ENCODE results near the gene SLC18A3. TPM values are rescaled to one million over a fixed set of nuclear protein-coding genes. Genes with fewer than 3 reads are reported as not detected.

Gene SLC18A3
- total RNA-seq, 1 donor from 2014 or later = 0.34 TPM

GRCh38 chr10:49620286-49620810 is 10.2 kb downstream of the SLC18A3 start:
- Mint-ChIP-seq H3K36me3 (no peaks in the 10 kb centered on the region), H3K4me1 (no peaks in the 10 kb centered on the region), H3K27me3 (ENCODE audit: low read depth) (peaks cover 92% of the 10 kb centered on the region), H3K4me3 (no peak overlapping the region), H3K9me3 (no peaks in the 10 kb centered on the region), H3K27ac (no peak overlapping the region)
- no peak for DNase-seq (ENCODE audit: low spot score in 2 of 2, unreplicated experiment in 2 of 2)
- no peak for TF ChIP-seq CTCF (IDR thresholded peaks at IDR 0.05; ENCODE audit: unreplicated experiment)

- Mint-ChIP-seq H3K4me3 (no peak overlapping the region), H3K27ac (no peak overlapping the region), H3K27me3 (ENCODE audit: low read depth) (peaks cover 92% of the 10 kb centered on the region), H3K9me3 (no peaks in the 10 kb centered on the region), H3K4me1 (no peaks in the 10 kb centered on the region), H3K36me3 (no peaks in the 10 kb centered on the region)
- no peak for TF ChIP-seq CTCF (IDR thresholded peaks at IDR 0.05; ENCODE audit: unreplicated experiment)
- no peak for DNase-seq (ENCODE audit: low spot score in 2 of 2, unreplicated experiment in 2 of 2)
These were observed 10.8 kb downstream of the SLC18A3 start for GRCh38 chr10:49620841-49621378.

- peaks cover 90% of the 10 kb centered on the region for H3K27me3 Mint-ChIP-seq (ENCODE audit: low read depth)
- TF ChIP-seq CTCF (IDR thresholded peaks at IDR 0.05; ENCODE audit: unreplicated experiment) = no peak
These were observed 11.5 kb downstream of the SLC18A3 start for GRCh38 chr10:49621561-49621960.

GRCh38 chr10:49622426-49623425 is 12.6 kb downstream of the SLC18A3 start:
- peaks cover 80% of the 10 kb centered on the region for H3K27me3 Mint-ChIP-seq (ENCODE audit: low read depth)
- no peak overlapping the region for H3K4me3 Mint-ChIP-seq
- H3K9me3 Mint-ChIP-seq = no peaks in the 10 kb centered on the region
- H3K36me3 Mint-ChIP-seq = no peaks in the 10 kb centered on the region
- no peak for DNase-seq (ENCODE audit: low spot score in 2 of 2, unreplicated experiment in 2 of 2)
- no peak for TF ChIP-seq CTCF (IDR thresholded peaks at IDR 0.05; ENCODE audit: unreplicated experiment)
- H3K27ac Mint-ChIP-seq = no peak overlapping the region
- no peaks in the 10 kb centered on the region for H3K4me1 Mint-ChIP-seq

More at GRCh38 chr10:49621561-49621960, 11.5 kb downstream of the SLC18A3 start:
- Mint-ChIP-seq H3K4me3 (no peak overlapping the region), H3K4me1 (no peaks in the 10 kb centered on the region), H3K36me3 (no peaks in the 10 kb centered on the region), H3K27ac (no peak overlapping the region), H3K9me3 (no peaks in the 10 kb centered on the region)
- DNase-seq (ENCODE audit: low spot score in 2 of 2, unreplicated experiment in 2 of 2) = no peak

- Mint-ChIP-seq H3K27me3 (ENCODE audit: low read depth) (peaks cover 61% of the 10 kb centered on the region), H3K9me3 (no peaks in the 10 kb centered on the region), H3K27ac (no peak overlapping the region), H3K4me3 (no peak overlapping the region), H3K4me1 (no peaks in the 10 kb centered on the region), H3K36me3 (no peaks in the 10 kb centered on the region)
- DNase-seq (ENCODE audit: low spot score in 2 of 2, unreplicated experiment in 2 of 2) = no peak
- TF ChIP-seq CTCF (IDR thresholded peaks at IDR 0.05; ENCODE audit: unreplicated experiment) = no peak
These were observed 14.5 kb downstream of the SLC18A3 start for GRCh38 chr10:49624629-49625028.

Data from mesothelial cell of epicardium (in vitro differentiated cells).